ENCODE measurements around the gene OR10A2.
"Not testable (repeated sequence)": the region's sequence is repeated elsewhere in the genome, so short reads cannot be mapped to it uniquely, and the experiment has no call there.

Gene OR10A2

GRCh38 chr11:6888830-6889229 is 26.0 kb downstream of the OR10A2 start:
- no peak for DNase-seq

GRCh38 chr11:6889835-6890234 is 27.0 kb downstream of the OR10A2 start:
- no peak for DNase-seq

GRCh38 chr11:6892400-6892799 is 29.5 kb downstream of the OR10A2 start, which contains the start of gene OR2D2:
OR2D2 (minus strand) TSS chr11:6892500; CDS start chr11:6892500, 0 bp downstream.
- no peak for DNase-seq

- DNase-seq: no peak
These were observed 31.2 kb downstream of the OR10A2 start for GRCh38 chr11:6894097-6894496.

- DNase-seq: no peak
These were observed 32.2 kb downstream of the OR10A2 start for GRCh38 chr11:6895010-6895409.

GRCh38 chr11:6898911-6899310 is 36.1 kb downstream of the OR10A2 start:
- no peak for DNase-seq

- no peak for DNase-seq
These were observed 37.6 kb downstream of the OR10A2 start for GRCh38 chr11:6900327-6900999.

- DNase-seq: not testable (repeated sequence)
These were observed 41.9 kb downstream of the OR10A2 start for GRCh38 chr11:6904804-6905203.

GRCh38 chr11:6911378-6911777 is 48.5 kb downstream of the OR10A2 start:
- DNase-seq: no peak

- no peak for DNase-seq
These were observed 49.1 kb downstream of the OR10A2 start for GRCh38 chr11:6911948-6912347.

- no peak for DNase-seq
These were observed 56.8 kb downstream of the OR10A2 start for GRCh38 chr11:6919698-6920097.

GRCh38 chr11:6920702-6921101 is 57.8 kb downstream of the OR10A2 start, which contains the start of gene OR2D3:
OR2D3 (plus strand) TSS chr11:6921002; CDS start chr11:6921002, 0 bp downstream.
- DNase-seq: no peak
